Measurements from ENCODE around the gene BEND3.

The BEND3 gene

GRCh38 chr6:107083921-107084320 is 31.4 kb downstream of the BEND3 start:
- DNase-seq, result no peak

- no peak for DNase-seq
Measured at GRCh38 chr6:107083047-107083768, 32.1 kb downstream of the BEND3 start.

- DNase-seq, result no peak
Measured at GRCh38 chr6:107082045-107082444, 33.3 kb downstream of the BEND3 start.

GRCh38 chr6:107080036-107080435 is 35.3 kb downstream of the BEND3 start:
- no peak for DNase-seq

GRCh38 chr6:107079429-107079828 is 35.9 kb downstream of the BEND3 start:
- DNase-seq, result no peak

GRCh38 chr6:107077710-107078109 is 37.6 kb downstream of the BEND3 start:
- no peak for DNase-seq

- peak in 48 of 58 donors; percentile 1 to 71 (median 26) for DNase-seq
Measured at GRCh38 chr6:107075951-107076381, 39.3 kb downstream of the BEND3 start.

- no peak for DNase-seq
Measured at GRCh38 chr6:107070686-107071085, 44.6 kb downstream of the BEND3 start.

- no peak for DNase-seq
Measured at GRCh38 chr6:107069631-107070548, 45.4 kb downstream of the BEND3 start.

- no peak for DNase-seq
Measured at GRCh38 chr6:107068691-107069630, 46.4 kb downstream of the BEND3 start.

- no peak for DNase-seq
Measured at GRCh38 chr6:107066697-107067659, 48.3 kb downstream of the BEND3 start.

GRCh38 chr6:107064579-107065065 is 50.7 kb downstream of the BEND3 start:
- no peak for DNase-seq

GRCh38 chr6:107062691-107063090 is 52.6 kb downstream of the BEND3 start:
- DNase-seq, result no peak

GRCh38 chr6:107061125-107062020 is 53.9 kb downstream of the BEND3 start:
- no peak for DNase-seq

GRCh38 chr6:107060704-107061103 is 54.6 kb downstream of the BEND3 start:
- DNase-seq, result no peak

GRCh38 chr6:107059606-107060005 is 55.7 kb downstream of the BEND3 start:
- DNase-seq, result no peak

GRCh38 chr6:107057679-107058078 is 57.6 kb downstream of the BEND3 start:
- no peak for DNase-seq

GRCh38 chr6:107056796-107057195 is 58.5 kb downstream of the BEND3 start:
- DNase-seq, result no peak

GRCh38 chr6:107047807-107048206 is 67.5 kb downstream of the BEND3 start:
- no peak for DNase-seq
